Measurements from ENCODE around the gene PROM2.

Gene PROM2

DNA sequence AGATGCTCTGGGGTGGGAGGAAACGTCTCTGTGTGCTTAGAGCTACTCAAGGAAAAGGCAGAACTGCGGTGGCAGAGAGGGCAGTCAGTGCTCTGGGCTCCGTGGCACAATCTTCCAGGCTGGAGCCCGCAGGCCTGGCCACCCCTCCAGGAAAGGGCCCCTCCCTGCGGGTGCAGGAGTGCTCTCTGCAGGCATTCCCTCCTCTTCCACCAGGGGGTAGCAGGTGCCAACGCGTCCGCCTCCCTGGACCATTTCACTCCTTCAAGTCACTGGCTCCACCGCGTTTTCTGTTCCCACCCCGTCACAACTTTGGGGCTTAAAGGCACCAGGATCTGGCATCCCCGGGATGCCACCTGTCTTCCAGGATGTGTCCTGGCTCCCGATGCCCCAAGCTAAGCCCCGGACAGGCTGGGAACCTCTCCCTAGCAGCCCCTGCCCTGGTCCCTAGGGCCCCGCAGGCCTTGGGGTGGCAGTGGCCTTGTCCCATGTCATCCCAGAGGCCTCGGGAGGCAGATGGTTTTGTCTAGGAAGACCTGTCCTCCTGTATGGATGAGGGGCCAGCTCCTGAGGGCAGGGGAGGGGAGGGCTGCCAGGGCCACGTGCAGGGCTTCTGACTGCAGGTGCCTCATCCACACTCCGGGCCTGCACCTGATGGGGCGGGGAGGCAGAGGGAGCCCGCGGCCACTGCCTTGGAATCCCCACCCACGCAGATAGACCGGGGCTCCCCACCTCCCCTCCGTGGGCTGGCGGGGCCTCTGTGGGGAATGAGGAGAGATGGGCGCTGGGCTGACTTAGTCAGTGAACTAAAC lies 49.3 kb downstream of the PROM2 start:
- H3K27ac Mint-ChIP-seq: no peak overlapping the region
- H3K9me3 Mint-ChIP-seq: peaks cover 5% of the 10 kb centered on the region in 2 donors
- H3K27me3 Mint-ChIP-seq: no peaks in the 10 kb centered on the region
- no peak overlapping the region for H3K4me3 Mint-ChIP-seq
- DNase-seq (no peak), ATAC-seq (replicated peaks) (peak; percentile 48 to 55)
- no peaks in the 10 kb centered on the region for H3K36me3 Mint-ChIP-seq
- no peaks in the 10 kb centered on the region for H3K4me1 Mint-ChIP-seq

DNA sequence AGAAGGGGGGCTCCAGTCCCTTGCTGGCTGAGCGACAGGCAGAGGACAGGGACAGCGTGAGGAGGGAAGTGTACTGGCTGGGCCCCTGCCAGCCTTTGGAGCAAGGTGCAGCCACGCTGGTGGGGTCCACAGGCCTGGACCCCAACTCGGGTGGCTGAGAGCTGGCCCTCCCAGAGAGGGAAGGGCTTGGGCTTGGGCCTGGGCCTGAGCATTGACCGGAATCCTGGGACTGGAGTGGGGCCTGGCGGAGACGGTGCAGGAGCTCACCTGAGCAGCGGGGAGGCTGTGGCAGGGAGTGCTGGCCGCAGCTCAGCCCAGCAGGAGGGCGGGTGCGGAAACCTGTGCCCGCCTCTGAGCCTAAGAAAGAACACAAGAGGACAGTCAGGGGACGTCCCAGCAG lies 50.8 kb downstream of the PROM2 start:
- no peaks in the 10 kb centered on the region for H3K27me3 Mint-ChIP-seq
- no peak for DNase-seq

DNA sequence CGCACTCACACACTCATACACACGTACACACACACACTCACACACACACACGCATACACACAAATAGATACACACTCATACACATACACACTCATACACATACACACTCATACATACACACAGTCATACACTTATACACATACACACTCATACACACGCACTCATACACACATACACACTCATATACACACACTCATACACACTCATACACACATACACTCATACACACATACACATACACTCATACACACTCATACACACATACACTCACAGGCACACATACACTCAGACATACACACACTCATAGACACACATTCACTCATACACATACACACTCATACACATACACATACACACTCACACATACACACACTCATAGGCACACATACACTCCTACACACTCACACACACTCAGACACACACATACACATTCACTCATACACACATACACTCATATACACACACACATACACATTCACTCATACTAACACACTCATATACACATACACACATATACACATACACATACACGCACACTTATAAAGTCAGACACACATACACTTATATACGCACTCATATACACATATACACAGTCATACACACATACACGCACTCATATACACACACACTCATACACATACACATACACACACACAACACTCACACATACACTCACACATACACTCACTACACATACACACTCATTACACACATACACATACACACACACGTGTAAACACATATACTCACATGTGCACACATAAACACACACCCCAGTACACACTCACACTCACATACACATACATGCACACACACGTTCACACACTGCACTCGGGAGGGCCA lies 51.6 kb downstream of the PROM2 start:
- no peak overlapping the region for H3K4me3 Mint-ChIP-seq
- DNase-seq (no peak), ATAC-seq (replicated peaks) (no peak)
- H3K4me1 Mint-ChIP-seq: no peaks in the 10 kb centered on the region
- no peak overlapping the region for H3K27ac Mint-ChIP-seq
- no peaks in the 10 kb centered on the region for H3K27me3 Mint-ChIP-seq
- H3K9me3 Mint-ChIP-seq: peaks cover 5% of the 10 kb centered on the region in 2 donors
- H3K36me3 Mint-ChIP-seq: no peaks in the 10 kb centered on the region

More for the DNA sequence above, 50.8 kb downstream of the PROM2 start:
- Mint-ChIP-seq H3K27ac (no peak overlapping the region), H3K9me3 (peaks cover 5% of the 10 kb centered on the region in 2 donors), H3K4me1 (no peaks in the 10 kb centered on the region), H3K4me3 (no peak overlapping the region), H3K36me3 (no peaks in the 10 kb centered on the region)
- no peak for ATAC-seq (replicated peaks)

DNA sequence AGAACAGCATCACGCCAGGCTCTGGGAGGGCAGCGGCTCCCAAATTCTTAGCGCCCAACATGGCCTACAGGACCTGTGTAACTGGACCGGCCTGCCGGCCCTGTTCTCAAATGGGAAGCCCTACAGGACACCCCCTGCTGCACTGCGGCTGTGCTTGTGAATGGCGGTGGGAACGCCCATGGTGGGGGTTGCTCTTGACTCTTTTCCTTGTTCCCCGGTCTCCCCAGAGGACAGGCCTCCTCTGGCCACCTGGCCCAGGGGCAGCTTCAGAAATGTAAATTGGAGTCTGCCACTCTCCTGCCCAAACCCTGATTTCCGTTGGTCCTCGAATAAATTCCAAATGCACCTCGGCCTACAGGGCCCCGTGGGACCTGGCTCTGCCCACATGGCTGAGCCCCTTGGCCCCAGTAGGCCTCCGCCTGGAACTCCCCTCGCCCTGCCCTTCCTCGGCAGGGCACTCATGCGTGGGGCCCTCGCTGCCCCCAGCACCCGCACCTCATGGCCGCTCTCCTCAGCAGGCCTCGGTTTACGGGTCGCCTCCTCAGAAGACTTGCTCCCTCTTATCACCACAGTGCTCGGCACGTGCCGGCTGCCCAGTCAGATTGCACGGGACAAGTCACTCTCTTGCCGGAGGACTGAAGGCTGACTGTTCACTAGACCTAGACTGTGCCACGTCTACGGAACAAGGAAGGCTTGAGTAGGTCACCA lies 52.3 kb downstream of the PROM2 start:
- H3K4me1 Mint-ChIP-seq: no peaks in the 10 kb centered on the region
- no peak overlapping the region for H3K4me3 Mint-ChIP-seq
- H3K27ac Mint-ChIP-seq: no peak overlapping the region
- ATAC-seq (replicated peaks) (no peak), DNase-seq (no peak)
- no peaks in the 10 kb centered on the region for H3K36me3 Mint-ChIP-seq
- no peaks in the 10 kb centered on the region for H3K27me3 Mint-ChIP-seq
- H3K9me3 Mint-ChIP-seq: peaks cover 5% of the 10 kb centered on the region in 2 donors

DNA sequence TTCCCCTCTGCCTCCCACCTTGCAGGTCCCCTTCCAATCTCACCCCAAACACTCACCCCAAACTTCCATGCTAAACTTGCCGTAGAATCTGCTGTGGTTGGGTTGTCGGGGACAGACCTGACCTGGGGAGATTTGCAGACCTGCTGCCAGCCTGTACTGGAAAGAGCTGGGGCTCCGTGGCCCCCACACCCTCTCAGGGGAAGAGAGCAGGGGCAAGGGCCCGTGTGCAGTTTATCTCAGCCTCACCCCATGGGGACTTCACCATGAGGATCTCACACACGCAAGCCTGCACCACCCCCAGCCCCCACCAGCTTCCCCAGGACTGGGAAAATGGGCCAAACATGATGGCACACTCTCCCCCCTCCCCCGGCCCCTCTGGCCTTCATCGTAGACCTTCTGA lies 53.6 kb downstream of the PROM2 start:
- no peak overlapping the region for H3K27ac Mint-ChIP-seq
- H3K9me3 Mint-ChIP-seq: peaks cover 5% of the 10 kb centered on the region in 2 donors
- no peak for ATAC-seq (replicated peaks)
- H3K4me3 Mint-ChIP-seq: no peak overlapping the region
- no peaks in the 10 kb centered on the region for H3K36me3 Mint-ChIP-seq
- no peaks in the 10 kb centered on the region for H3K4me1 Mint-ChIP-seq
- H3K27me3 Mint-ChIP-seq: no peaks in the 10 kb centered on the region
- no peak for DNase-seq

DNA sequence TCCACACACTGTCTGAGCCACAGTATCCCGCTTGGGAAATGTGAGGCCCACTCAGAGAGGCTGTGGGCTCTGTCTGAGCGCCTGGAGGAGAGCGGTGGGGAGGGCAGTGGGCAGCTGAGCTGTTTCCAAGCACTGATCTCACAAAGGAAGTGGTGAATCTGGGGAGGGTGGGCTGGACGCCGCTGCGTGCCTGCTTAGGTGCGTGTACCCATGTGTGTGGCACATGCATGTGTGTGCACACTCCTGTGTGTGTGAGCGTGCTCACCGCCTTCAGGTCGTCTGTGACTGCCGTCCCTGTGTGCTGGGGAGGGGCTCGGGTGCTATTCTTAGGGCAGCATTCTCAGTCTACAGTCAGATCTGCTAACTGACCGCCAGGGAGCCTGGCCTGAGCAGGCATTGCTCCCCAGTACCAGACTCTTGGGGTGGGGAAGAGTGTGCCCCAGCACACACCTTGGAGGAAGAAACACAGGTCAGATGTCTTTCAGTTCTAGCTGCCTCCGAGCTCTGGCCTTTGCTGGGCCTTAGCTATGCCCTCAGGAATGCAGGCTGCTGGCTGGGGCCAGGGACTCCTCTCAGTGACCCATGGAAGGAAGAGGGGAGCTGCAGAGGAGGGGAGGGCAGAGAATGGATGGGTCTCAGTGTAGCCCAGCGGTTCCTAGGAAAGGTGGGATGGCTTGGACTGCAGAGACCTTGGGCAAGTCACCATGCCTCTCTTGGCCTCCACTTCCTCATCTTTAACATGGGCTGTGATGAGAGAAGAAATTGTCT lies 54.3 kb downstream of the PROM2 start:
- Mint-ChIP-seq H3K4me1 (no peaks in the 10 kb centered on the region), H3K9me3 (peaks cover 5% of the 10 kb centered on the region in 2 donors), H3K4me3 (no peak overlapping the region), H3K27ac (no peak overlapping the region), H3K27me3 (no peaks in the 10 kb centered on the region), H3K36me3 (no peaks in the 10 kb centered on the region)
- DNase-seq: no peak
- ATAC-seq (replicated peaks): no peak

DNA sequence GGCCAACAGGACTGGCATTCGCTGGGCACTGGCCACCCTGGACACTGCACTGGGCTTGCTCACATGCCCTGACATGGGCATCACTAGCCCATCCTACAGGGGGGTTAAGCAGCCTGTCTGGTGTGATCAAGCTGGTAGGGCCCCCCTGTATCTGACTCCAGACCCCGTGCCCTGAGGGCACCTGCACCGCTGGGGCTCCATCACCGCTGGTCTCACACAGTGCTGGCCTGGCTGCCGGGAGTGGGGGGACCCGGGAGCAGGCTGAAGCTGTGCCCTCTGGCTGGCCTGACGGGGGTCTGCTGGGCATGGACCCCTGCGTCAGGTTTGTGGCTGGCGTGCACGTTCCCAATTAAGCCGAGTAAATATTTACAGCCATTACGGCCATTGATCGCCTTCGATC lies 55.2 kb downstream of the PROM2 start:
- H3K4me1 Mint-ChIP-seq: no peaks in the 10 kb centered on the region
- no peak overlapping the region for H3K27ac Mint-ChIP-seq

DNA sequence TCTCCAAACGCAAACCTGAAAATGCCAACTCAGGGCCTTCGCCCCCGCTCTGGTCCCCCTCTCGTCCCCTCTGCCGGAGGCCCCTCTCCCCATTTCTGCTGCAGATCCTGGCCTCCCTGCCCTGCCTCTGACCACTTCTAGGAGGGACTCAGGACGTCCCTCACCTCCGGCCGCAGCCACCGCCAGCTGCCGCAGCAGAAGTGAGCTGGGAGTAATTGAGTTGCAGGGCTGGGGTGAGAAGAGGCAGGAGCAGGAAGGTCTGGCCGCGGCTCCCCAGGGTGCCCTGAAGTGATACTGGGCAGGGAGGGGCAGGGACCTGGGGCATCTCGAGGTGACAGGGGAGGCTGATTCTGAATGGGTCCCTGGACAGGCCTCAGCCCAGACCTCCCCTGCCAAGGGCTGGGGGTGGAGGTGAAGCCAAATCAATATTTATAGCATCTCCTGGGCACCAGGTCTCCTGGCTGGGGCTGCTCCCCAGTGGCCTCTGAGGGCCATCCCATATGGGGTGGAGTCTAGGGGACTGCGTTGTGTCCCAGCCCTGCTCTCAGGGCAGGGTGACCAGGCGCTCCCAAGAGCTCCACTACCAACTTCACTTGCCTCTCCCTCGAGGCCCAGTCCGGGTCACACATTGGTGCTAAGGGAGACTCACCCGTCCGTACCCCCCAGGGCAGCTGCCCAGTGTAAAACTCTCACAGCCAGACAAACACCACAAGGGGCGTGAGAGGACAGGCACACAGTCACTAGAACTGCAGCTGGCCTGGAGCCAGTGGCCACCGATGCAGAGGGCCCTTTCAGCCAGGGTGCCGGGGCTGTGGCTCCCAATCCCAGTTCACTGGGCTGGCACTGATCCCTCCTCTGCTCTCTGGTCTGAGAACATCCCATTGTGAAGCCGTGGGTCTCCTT lies 55.9 kb downstream of the PROM2 start:
- H3K9me3 Mint-ChIP-seq: peaks cover 5% of the 10 kb centered on the region in 2 donors
- no peak overlapping the region for H3K27ac Mint-ChIP-seq
- H3K36me3 Mint-ChIP-seq: no peaks in the 10 kb centered on the region
- H3K27me3 Mint-ChIP-seq: peaks cover 0 to 7% of the 10 kb centered on the region in 2 donors
- DNase-seq: no peak
- no peak overlapping the region for H3K4me3 Mint-ChIP-seq
- no peaks in the 10 kb centered on the region for H3K4me1 Mint-ChIP-seq
- ATAC-seq (replicated peaks): no peak

More for the DNA sequence above, 55.2 kb downstream of the PROM2 start:
- H3K4me3 Mint-ChIP-seq: no peak overlapping the region
- DNase-seq: no peak
- peaks cover 0 to 7% of the 10 kb centered on the region in 2 donors for H3K27me3 Mint-ChIP-seq
- no peak for ATAC-seq (replicated peaks)
- no peaks in the 10 kb centered on the region for H3K36me3 Mint-ChIP-seq
- peaks cover 5% of the 10 kb centered on the region in 2 donors for H3K9me3 Mint-ChIP-seq

DNA sequence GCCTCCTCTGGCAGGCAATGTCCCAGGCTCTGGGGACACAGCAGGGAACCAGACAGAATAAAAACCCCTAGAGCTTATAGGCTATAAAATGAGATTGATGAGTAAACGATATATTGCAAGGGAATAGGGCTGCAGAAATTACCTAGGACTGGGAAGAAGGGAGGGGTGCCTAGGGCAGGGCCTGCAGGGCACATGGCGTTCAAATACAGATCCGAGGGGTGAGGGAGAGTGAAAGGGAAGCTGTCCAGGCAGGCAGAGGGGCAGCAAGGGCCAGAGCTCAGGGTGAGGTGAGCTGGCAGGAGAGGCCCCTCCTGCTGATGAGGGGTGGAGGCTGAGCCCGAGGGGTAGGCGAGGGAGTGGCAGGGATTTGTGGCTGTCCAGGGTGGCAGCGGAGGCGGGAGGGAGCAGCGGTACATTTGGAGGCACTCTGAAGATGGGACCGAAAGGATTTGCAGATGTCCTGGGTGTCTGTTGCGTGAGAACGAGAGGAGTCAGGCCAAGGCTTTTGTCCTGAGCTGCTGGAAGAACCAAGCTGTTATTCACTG lies 56.6 kb downstream of the PROM2 start:
- H3K9me3 Mint-ChIP-seq: peaks cover under 1 to 1% of the 10 kb centered on the region in 2 donors
- H3K36me3 Mint-ChIP-seq: no peaks in the 10 kb centered on the region
- DNase-seq (no peak), ATAC-seq (replicated peaks) (no peak)
- H3K4me1 Mint-ChIP-seq: no peaks in the 10 kb centered on the region
- H3K27me3 Mint-ChIP-seq: peaks cover 0 to 7% of the 10 kb centered on the region in 2 donors
- no peak overlapping the region for H3K4me3 Mint-ChIP-seq
- H3K27ac Mint-ChIP-seq: no peak overlapping the region

DNA sequence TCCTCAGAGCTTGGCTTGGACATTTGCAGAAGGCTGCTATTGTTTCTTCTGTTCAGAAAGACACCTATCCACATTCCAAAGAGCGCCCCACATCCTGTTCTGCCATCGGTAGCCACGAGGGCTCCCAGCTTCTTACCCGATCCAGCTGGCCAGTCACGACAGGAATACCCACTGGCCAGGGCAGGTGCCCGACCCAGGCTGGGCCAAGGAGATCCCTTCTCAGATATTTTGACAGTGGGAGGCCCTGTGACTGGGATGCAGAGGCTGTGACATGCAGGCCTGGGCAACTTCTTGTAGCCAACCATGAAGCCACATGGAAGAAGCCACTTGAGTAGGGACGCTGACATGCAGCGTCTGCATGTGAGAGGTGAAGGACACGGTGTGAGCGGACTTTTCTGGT lies 57.4 kb downstream of the PROM2 start:
- H3K36me3 Mint-ChIP-seq: no peaks in the 10 kb centered on the region

DNA sequence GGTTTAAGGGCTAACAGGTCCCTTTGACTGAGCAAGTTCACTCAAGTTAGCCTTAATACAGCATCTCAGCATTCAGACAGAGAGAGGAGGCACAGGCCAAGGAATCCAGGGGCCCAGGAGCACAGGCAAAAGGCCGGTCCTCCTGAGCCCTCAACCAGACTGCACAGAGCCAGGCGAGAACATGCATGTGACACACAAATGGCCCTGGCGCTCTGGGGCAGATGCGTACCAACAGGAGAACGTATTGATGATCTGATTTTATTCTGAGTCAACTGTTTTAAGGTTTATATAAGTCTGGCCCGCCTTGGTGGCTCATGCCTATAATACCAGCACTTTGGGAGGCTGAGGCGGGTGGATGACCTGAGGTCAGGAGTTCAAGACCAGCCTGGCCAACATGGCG lies 57.8 kb downstream of the PROM2 start:
- DNase-seq: no peak
- no peak for ATAC-seq (replicated peaks)
- Mint-ChIP-seq H3K9me3 (no peaks in the 10 kb centered on the region), H3K36me3 (no peaks in the 10 kb centered on the region), H3K4me3 (no peak overlapping the region), H3K27me3 (peaks cover 0 to 7% of the 10 kb centered on the region in 2 donors), H3K4me1 (no peaks in the 10 kb centered on the region), H3K27ac (no peak overlapping the region)

More for the DNA sequence above, 57.4 kb downstream of the PROM2 start:
- Mint-ChIP-seq H3K27ac (no peak overlapping the region), H3K27me3 (peaks cover 0 to 7% of the 10 kb centered on the region in 2 donors), H3K4me3 (no peak overlapping the region), H3K9me3 (no peaks in the 10 kb centered on the region), H3K4me1 (no peaks in the 10 kb centered on the region)
- no peak for ATAC-seq (replicated peaks)
- DNase-seq: no peak

DNA sequence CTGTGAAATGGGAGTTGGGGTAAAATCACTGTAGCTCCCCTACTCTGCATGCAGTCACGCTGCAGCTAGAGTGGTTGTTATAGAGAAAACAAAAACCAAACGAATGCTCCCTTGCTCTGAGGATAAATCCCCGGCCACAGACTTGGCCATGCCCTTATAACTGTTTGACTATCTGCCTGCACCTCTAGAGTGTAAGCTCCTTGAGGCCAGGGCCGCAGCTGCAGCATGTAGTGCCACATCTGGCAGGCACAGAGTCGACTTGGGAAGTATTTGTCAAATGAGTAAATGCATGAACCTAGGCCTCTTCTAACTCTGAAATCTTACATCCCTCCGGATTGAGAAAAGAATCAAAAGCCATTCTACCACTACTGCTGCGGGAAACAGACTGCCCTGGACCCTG lies 58.8 kb downstream of the PROM2 start:
- Mint-ChIP-seq H3K36me3 (no peaks in the 10 kb centered on the region), H3K4me1 (no peaks in the 10 kb centered on the region), H3K4me3 (no peak overlapping the region), H3K9me3 (no peaks in the 10 kb centered on the region), H3K27ac (no peak overlapping the region), H3K27me3 (peaks cover 5 to 11% of the 10 kb centered on the region in 2 donors)
- DNase-seq (no peak), ATAC-seq (replicated peaks) (no peak)

DNA sequence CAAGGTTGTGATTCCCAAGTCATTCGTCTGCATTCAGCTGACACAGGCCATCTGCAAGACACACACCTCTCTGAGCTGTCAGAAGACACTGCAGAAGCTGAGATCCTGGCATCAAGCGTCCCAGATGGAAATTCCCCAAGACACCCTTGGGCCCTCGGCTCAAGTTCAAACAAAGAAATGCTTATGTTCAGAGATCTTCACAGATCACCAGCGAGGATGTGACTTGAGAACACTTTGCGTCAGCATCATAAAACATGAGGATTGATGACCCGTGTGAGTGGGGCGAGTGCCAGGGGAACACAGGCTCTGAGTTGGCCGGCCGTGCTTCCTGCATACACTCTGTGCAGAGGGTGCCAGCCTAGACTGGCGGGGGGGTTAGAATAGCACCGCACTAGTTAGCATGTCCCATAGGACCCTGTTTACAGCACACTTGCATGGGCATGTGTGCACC lies 59.7 kb downstream of the PROM2 start:
- Mint-ChIP-seq H3K36me3 (no peaks in the 10 kb centered on the region), H3K9me3 (no peaks in the 10 kb centered on the region), H3K27ac (no peak overlapping the region), H3K27me3 (peaks cover 5 to 11% of the 10 kb centered on the region in 2 donors), H3K4me3 (no peak overlapping the region), H3K4me1 (no peaks in the 10 kb centered on the region)
- ATAC-seq (replicated peaks) (no peak), DNase-seq (no peak)
